Measurements from ENCODE around the gene PCDHA1. TPM values are rescaled to one million over a fixed set of nuclear protein-coding genes. Genes with fewer than 3 reads are reported as not detected.

Gene PCDHA1
- not detected in 2 replicates for total RNA-seq

GRCh38 chr5:140785905-140786686, at the start of gene PCDHA1:
Gene PCDHA1 (plus strand): TSS chr5:140786140.
- TF ChIP-seq, protein P1, sequence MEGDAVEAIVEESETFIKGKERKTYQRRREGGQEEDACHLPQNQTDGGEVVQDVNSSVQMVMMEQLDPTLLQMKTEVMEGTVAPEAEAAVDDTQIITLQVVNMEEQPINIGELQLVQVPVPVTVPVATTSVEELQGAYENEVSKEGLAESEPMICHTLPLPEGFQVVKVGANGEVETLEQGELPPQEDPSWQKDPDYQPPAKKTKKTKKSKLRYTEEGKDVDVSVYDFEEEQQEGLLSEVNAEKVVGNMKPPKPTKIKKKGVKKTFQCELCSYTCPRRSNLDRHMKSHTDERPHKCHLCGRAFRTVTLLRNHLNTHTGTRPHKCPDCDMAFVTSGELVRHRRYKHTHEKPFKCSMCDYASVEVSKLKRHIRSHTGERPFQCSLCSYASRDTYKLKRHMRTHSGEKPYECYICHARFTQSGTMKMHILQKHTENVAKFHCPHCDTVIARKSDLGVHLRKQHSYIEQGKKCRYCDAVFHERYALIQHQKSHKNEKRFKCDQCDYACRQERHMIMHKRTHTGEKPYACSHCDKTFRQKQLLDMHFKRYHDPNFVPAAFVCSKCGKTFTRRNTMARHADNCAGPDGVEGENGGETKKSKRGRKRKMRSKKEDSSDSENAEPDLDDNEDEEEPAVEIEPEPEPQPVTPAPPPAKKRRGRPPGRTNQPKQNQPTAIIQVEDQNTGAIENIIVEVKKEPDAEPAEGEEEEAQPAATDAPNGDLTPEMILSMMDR (conservative IDR thresholded peaks at IDR 0.05; ENCODE audit: low read depth, low read length): peak; percentile 19
- H3K4me3 ChIP-seq (ENCODE audit: low read depth, low read length): no peak within 1 kb of the TSS
- no peak for DNase-seq (ENCODE audit: low read depth)

- TF ChIP-seq, protein P1 (conservative IDR thresholded peaks at IDR 0.05; ENCODE audit: low read depth, low read length): no peak
- no peak overlapping the region for H3K4me3 ChIP-seq (ENCODE audit: low read depth, low read length)
- no peak for DNase-seq (ENCODE audit: low read depth)
Measured at GRCh38 chr5:140737486-140737885, 48.5 kb upstream of the PCDHA1 start.

DNA sequence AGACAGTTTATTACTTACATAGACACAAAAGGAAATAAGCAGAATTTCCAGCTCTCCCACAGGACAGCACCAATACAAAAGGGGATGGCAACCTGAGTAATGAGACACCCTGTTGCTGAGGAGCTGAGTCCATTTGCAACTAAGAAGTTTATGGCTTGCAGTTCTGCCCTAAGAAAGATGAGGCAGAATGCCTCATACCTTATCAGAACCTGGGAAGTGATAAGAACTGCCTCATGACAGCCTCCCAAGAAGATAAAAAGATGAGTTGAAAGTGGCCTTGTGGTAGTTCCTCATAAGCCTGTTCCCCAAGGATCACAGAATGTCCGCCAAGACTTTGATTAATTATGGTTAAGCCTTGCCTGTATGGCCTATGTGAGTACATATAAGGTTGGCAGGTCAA, 44.0 kb upstream of the PCDHA1 start:
- TF ChIP-seq, protein P1 (conservative IDR thresholded peaks at IDR 0.05; ENCODE audit: low read depth, low read length): no peak
- no peak for DNase-seq (ENCODE audit: low read depth)
- no peak overlapping the region for H3K4me3 ChIP-seq (ENCODE audit: low read depth, low read length)

GRCh38 chr5:140753561-140753960, 32.4 kb upstream of the PCDHA1 start:
- no peak for DNase-seq (ENCODE audit: low read depth)
- TF ChIP-seq, protein P1 (conservative IDR thresholded peaks at IDR 0.05; ENCODE audit: low read depth, low read length): no peak
- no peak overlapping the region for H3K4me3 ChIP-seq (ENCODE audit: low read depth, low read length)

DNA sequence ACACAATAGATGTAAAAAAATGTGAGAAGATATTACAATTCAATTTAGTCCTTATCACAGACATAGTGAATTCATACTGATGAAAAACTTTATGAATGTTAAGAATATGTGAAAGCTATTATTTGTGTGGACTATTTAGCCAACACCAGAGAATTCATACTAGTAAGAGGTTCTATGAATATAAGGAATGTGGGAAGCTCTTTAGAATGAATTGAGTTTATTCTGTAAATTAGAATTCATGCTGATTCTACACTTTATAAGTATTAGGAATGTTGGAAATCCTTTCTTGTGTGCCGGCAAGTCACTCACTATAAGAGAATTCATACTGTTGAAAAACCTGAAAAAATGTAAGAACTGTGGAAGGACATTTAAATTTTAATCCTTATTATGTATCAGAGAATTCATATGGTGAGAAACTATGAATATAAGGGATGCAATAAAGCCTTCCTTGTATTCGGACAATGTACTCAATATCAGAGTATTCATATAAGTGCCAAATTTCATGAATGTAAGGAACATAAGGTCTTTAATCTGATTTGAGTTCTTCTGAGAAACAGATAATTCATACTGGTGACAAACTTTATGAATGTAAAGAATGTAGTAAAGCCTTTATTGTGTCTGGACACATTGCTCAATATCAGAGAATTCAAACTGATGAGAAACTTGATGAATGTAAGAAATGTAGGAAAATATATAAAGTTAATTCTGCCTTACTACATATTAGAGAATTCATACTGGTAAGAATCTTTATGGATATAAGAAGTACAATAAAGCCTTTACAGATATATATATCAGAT, 21.6 kb upstream of the PCDHA1 start:
- TF ChIP-seq, protein P1 (conservative IDR thresholded peaks at IDR 0.05; ENCODE audit: low read depth, low read length): no peak
- no peak for DNase-seq (ENCODE audit: low read depth)

GRCh38 chr5:140767444-140767843, 18.5 kb upstream of the PCDHA1 start:
- no peak overlapping the region for H3K4me3 ChIP-seq (ENCODE audit: low read depth, low read length)
- no peak for DNase-seq (ENCODE audit: low read depth)
- TF ChIP-seq, protein P1 (conservative IDR thresholded peaks at IDR 0.05; ENCODE audit: low read depth, low read length): no peak

More for the DNA sequence above, 21.6 kb upstream of the PCDHA1 start:
- H3K4me3 ChIP-seq (ENCODE audit: low read depth, low read length): no peak overlapping the region
